H1 (cell line): ENCODE data around the gene KCNH4. TPM values are rescaled to one million over a fixed set of nuclear protein-coding genes. Genes with fewer than 3 reads are reported as not detected.

Experiments used
- CTCF ChIA-PET: fragments of 300-600 bp; sonication (Branson Sonifier 250); formaldehyde crosslinking; loops from one replicate; lab custom pipeline; 2021; ENCODE audit not compliant: partially characterized antibody; lab: Charles Lee
- POLR2A ChIA-PET: fragments of 300-600 bp; sonication (Branson Sonifier 250); formaldehyde crosslinking; loops from one replicate; lab custom pipeline; 2021; ENCODE audit warnings: inconsistent platforms; ENCODE audit not compliant: partially characterized antibody; lab: Charles Lee
- DNase-seq, 2 experiments: peaks; one replicate each; pipeline versions ENCODE4 v3.0.0 to v3.0.0-alpha.2; 2010 to 2022; ENCODE audit warnings: low spot score in 2 of 2, low read depth in 1 of 2, mixed read lengths in 1 of 2
- FAIRE-seq: peaks from 2 replicates; lab custom pipeline; 2011; peaks lifted over from hg19 to GRCh38; lab: Jason Lieb, UNC
- H2AFZ ChIP-seq: 2 replicates; pipeline ENCODE4 v1.8.1; 2012; ENCODE audit warnings: low read length, inconsistent platforms
- H2AK5ac ChIP-seq: 2 replicates; pipeline ENCODE4 v1.6.1; 2013; ENCODE audit warnings: low read depth, low read length
- H2BK120ac ChIP-seq: replicated peaks from 2 replicates; pipeline ENCODE3; 2013; ENCODE audit warnings: low read depth, low read length, inconsistent platforms
- H2BK12ac ChIP-seq: 2 replicates; pipeline ENCODE4 v1.6.1; 2013; ENCODE audit warnings: low read depth, low read length
- H2BK15ac ChIP-seq: 2 replicates; pipeline ENCODE4 v1.6.1; 2013; ENCODE audit warnings: low read length
- H2BK20ac ChIP-seq: 2 replicates; pipeline ENCODE4 v1.6.1; 2013; ENCODE audit warnings: low read length
- H2BK5ac ChIP-seq: 2 replicates; pipeline ENCODE4 v1.6.1; 2013; ENCODE audit warnings: low read depth, low read length
- H3K14ac ChIP-seq: 2 replicates; pipeline ENCODE4 v1.6.1; 2013; ENCODE audit warnings: inconsistent platforms; ENCODE audit not compliant: insufficient read length
- H3K18ac ChIP-seq: 2 replicates; pipeline ENCODE4 v1.6.1; 2013; ENCODE audit warnings: low read length; ENCODE audit errors: extremely low read depth
- H3K23ac ChIP-seq: 2 replicates; pipeline ENCODE4 v1.6.1; 2013; ENCODE audit warnings: inconsistent platforms; ENCODE audit not compliant: insufficient read length
- H3K23me2 ChIP-seq: 2 replicates; pipeline ENCODE4 v1.6.1; 2013; ENCODE audit warnings: low read depth, low read length
- H3K27ac ChIP-seq: 2 replicates; pipeline ENCODE4 v1.6.1; 2011; ENCODE audit warnings: low read depth, low read length, inconsistent platforms
- H3K27me3 ChIP-seq, 4 experiments: replicated peaks in 1 of 4; 1 replicate in 1 of 4; 2 replicates in 3 of 4; pipeline versions ENCODE4 v1.6.1 to v1.8.1; 2011 to 2013; ENCODE audit warnings: low read length in 3 of 4, mild to moderate bottlenecking in 3 of 4, inconsistent platforms in 2 of 4, mixed read lengths in 2 of 4, moderate library complexity in 1 of 4; ENCODE audit not compliant: control insufficient read depth in 3 of 4, insufficient read depth in 3 of 4; ENCODE audit errors: extremely low read depth in 1 of 4
- H3K36me3 ChIP-seq, 4 experiments: 2 replicates each; pipeline versions ENCODE4 v1.6.1 to v1.8.1; 2011 to 2013; ENCODE audit warnings: mild to moderate bottlenecking in 4 of 4, low read length in 3 of 4, moderate library complexity in 2 of 4, control low read depth in 1 of 4, inconsistent platforms in 1 of 4; ENCODE audit not compliant: insufficient read depth in 4 of 4, control insufficient read depth in 2 of 4
- H3K4ac ChIP-seq: replicated peaks from 2 replicates; pipeline ENCODE3; 2013; ENCODE audit warnings: low read length, low read depth, mixed read lengths, inconsistent platforms; ENCODE audit not compliant: insufficient read length
- H3K4me1 ChIP-seq, 4 experiments: replicated peaks in 1 of 4; 1 replicate in 1 of 4; 2 replicates in 3 of 4; pipeline versions ENCODE4 v1.6.1 to v1.8.1; 2011 to 2013; ENCODE audit warnings: low read length in 3 of 4, inconsistent platforms in 2 of 4, mixed read lengths in 1 of 4; ENCODE audit not compliant: insufficient read depth in 4 of 4, control insufficient read depth in 3 of 4
- H3K4me2 ChIP-seq, 2 experiments: 2 replicates each; pipeline versions ENCODE4 v1.6.1 to v1.8.1; 2011 to 2013; ENCODE audit warnings: low read depth in 2 of 2, low read length in 2 of 2, control low read depth in 1 of 2, inconsistent platforms in 1 of 2, mild to moderate bottlenecking in 1 of 2; ENCODE audit not compliant: insufficient read depth in 1 of 2
- H3K4me3 ChIP-seq, 4 experiments: fragments of 200-600, 300-600 bp in 1 of 4; sonication (generic), shearing (Covaris generic), sonication (Bioruptor Twin) in 1 of 4; 2 replicates each; pipeline versions ENCODE4 v1.5.1 to v1.8.1; 2011 to 2016; ENCODE audit warnings: low read length in 4 of 4, low read depth in 3 of 4, control low read depth in 2 of 4, inconsistent platforms in 2 of 4, mild to moderate bottlenecking in 2 of 4, mixed read lengths in 1 of 4, moderate library complexity in 1 of 4; ENCODE audit not compliant: insufficient read depth in 2 of 4; ENCODE audit errors: extremely low read depth in 1 of 4
- H3K56ac ChIP-seq: replicated peaks from 2 replicates; pipeline ENCODE3; 2013; ENCODE audit warnings: low read depth, mild to moderate bottlenecking, mixed read lengths, low read length, inconsistent platforms; ENCODE audit not compliant: insufficient read length
- H3K79me1 ChIP-seq: 2 replicates; pipeline ENCODE4 v1.6.1; 2013; ENCODE audit warnings: low read depth, low read length, control low read depth
- H3K79me2 ChIP-seq, 2 experiments: 2 replicates each; pipeline versions ENCODE4 v1.6.1 to v1.8.1; 2012 to 2013; ENCODE audit warnings: low read length in 2 of 2, mild to moderate bottlenecking in 2 of 2, inconsistent platforms in 1 of 2; ENCODE audit not compliant: insufficient read depth in 2 of 2, control insufficient read depth in 1 of 2
- H3K9ac ChIP-seq, 4 experiments: replicated peaks in 1 of 4; 1 replicate in 1 of 4; 2 replicates in 3 of 4; pipeline versions ENCODE4 v1.6.1 to v1.8.1; 2011 to 2013; ENCODE audit warnings: low read depth in 3 of 4, low read length in 3 of 4, control low read depth in 2 of 4, mild to moderate bottlenecking in 2 of 4, moderate library complexity in 2 of 4, inconsistent platforms in 1 of 4; ENCODE audit errors: extremely low read depth in 1 of 4
- H3K9me3 ChIP-seq, 2 experiments: 2 replicates each; pipeline versions ENCODE4 v1.6.1 to v1.8.1; 2012 to 2013; ENCODE audit warnings: mild to moderate bottlenecking in 2 of 2, moderate library complexity in 2 of 2, control low read depth in 1 of 2, inconsistent platforms in 1 of 2, low read depth in 1 of 2, low read length in 1 of 2, mixed read lengths in 1 of 2; ENCODE audit not compliant: insufficient read depth in 2 of 2
- H4K20me1 ChIP-seq, 2 experiments: replicated peaks in 1 of 2; 2 replicates each; pipeline versions ENCODE3 to v1.8.1; 2011 to 2013; ENCODE audit warnings: inconsistent platforms in 2 of 2, low read length in 2 of 2, mild to moderate bottlenecking in 1 of 2; ENCODE audit not compliant: insufficient read depth in 2 of 2, control insufficient read depth in 1 of 2
- H4K5ac ChIP-seq: 2 replicates; pipeline ENCODE4 v1.6.1; 2013; ENCODE audit warnings: low read length, low read depth, mixed read lengths, inconsistent platforms; ENCODE audit not compliant: insufficient read length
- H4K8ac ChIP-seq: 2 replicates; pipeline ENCODE4 v1.8.0; 2013; ENCODE audit warnings: mild to moderate bottlenecking, moderate library complexity, low read length, inconsistent platforms; ENCODE audit not compliant: insufficient read depth; ENCODE audit errors: extremely low read depth
- H4K91ac ChIP-seq: replicated peaks from 2 replicates; pipeline ENCODE3; 2013; ENCODE audit warnings: low read length, mixed read lengths, inconsistent platforms; ENCODE audit not compliant: insufficient read length
- BRCA1 ChIP-seq: IDR thresholded peaks from 2 replicates; pipeline ENCODE4 v1.6.1; 2012; ENCODE audit warnings: low read depth, low read length, improper control_type of control experiment
- CHD2 ChIP-seq: IDR thresholded peaks from 2 replicates; pipeline ENCODE4 v1.6.1; 2012; ENCODE audit warnings: low read length, improper control_type of control experiment
- CTBP2 ChIP-seq: IDR thresholded peaks from 2 replicates; pipeline ENCODE4 v1.7.0; 2011; ENCODE audit warnings: borderline replicate concordance, mild to moderate bottlenecking, moderate library complexity, mixed read lengths, low read length; ENCODE audit not compliant: insufficient read depth, insufficient read length
- JUND ChIP-seq: IDR thresholded peaks from 2 replicates; pipeline ENCODE4 v1.6.1; 2011; ENCODE audit warnings: mild to moderate bottlenecking, improper control_type of control experiment, low read length
- NANOG ChIP-seq: IDR thresholded peaks from 2 replicates; pipeline ENCODE4 v1.6.1; 2011; ENCODE audit warnings: low read length, low read depth, mild to moderate bottlenecking, inconsistent platforms; ENCODE audit not compliant: insufficient read depth, poor library complexity, severe bottlenecking
- PHF8 ChIP-seq: fragments of 200-600 bp; sonication (generic); conservative IDR thresholded peaks from 2 replicates; pipeline ENCODE4 v1.7.1; 2012; ENCODE audit warnings: low read depth, mild to moderate bottlenecking, inconsistent platforms, low read length, moderate library complexity
- RBBP5 ChIP-seq: IDR thresholded peaks from 2 replicates; pipeline ENCODE4 v1.7.1; 2012; ENCODE audit warnings: low read depth, mild to moderate bottlenecking, inconsistent platforms, low read length, moderate library complexity, borderline replicate concordance
- SIN3A ChIP-seq, 2 experiments: IDR thresholded peaks in 1 of 2; conservative IDR thresholded peaks in 1 of 2; 2 replicates each; pipeline ENCODE4 v1.6.1; 2011 to 2012; ENCODE audit warnings: low read length in 2 of 2, improper control_type of control experiment in 1 of 2, low read depth in 1 of 2, mild to moderate bottlenecking in 1 of 2
- SP1 ChIP-seq: IDR thresholded peaks from 2 replicates; pipeline ENCODE4 v1.6.1; 2011; ENCODE audit warnings: low read depth, low read length
- TBP ChIP-seq: IDR thresholded peaks from 2 replicates; pipeline ENCODE4 v1.6.1; 2011; ENCODE audit warnings: low read depth, low read length, improper control_type of control experiment
- TEAD4 ChIP-seq: IDR thresholded peaks from 2 replicates; pipeline ENCODE4 v1.6.1; 2012; ENCODE audit warnings: low read depth, low read length, inconsistent platforms, mixed read lengths
- WGBS, 2 experiments: shearing (Covaris generic) in 1 of 2; methylation state at CpG; one replicate each; pipeline versions ENCODE4 v1.1.6 to v1.1.7; 2013 to 2015; ENCODE audit warnings: low lambda C conversion rate in 2 of 2, mixed read lengths in 2 of 2, inconsistent platforms in 1 of 2, low coverage in 1 of 2, missing lambda C conversion rate in 1 of 2; ENCODE audit not compliant: insufficient replicate concordance in 2 of 2, insufficient coverage in 1 of 2, insufficient read length in 1 of 2; ENCODE audit errors: extremely low coverage in 1 of 2, missing lambda C conversion rate in 1 of 2; 5-methylcytosine and 5-hydroxymethylcytosine counted together
- polyA plus RNA-seq, 7 experiments: library from polyadenylated mRNA; depleted of rRNA in 3 of 7; stranded (reverse) in 5 of 7; unstranded in 2 of 7; fragments of >200 nt in 5 of 7; fragments of 200-250 nt in 2 of 7; gene quantifications; 1 replicate in 5 of 7; 2 replicates in 1 of 7; 4 replicates in 1 of 7; pipeline versions ENCODE4 v1.2.1 to v1.2.3, GENCODE V29; 2011 to 2013; ENCODE audit warnings: missing spikeins in 2 of 7, mixed read lengths in 2 of 7
- total RNA-seq: library from RNA; stranded (reverse); fragmentation: NEBNext Ultra II Directional; extraction: Animal tissue kit (Norgen Biotek cat#: 25700); gene quantifications from 2 replicates; pipeline ENCODE4 v1.2.1, GENCODE V29; 2021

Gene KCNH4
- total and polyA plus RNA-seq, 2 of the 8 experiments (the other 6 are each of a cell fraction or from before 2014, with no cell fraction given): 0.44 to 0.47 TPM

DNA sequence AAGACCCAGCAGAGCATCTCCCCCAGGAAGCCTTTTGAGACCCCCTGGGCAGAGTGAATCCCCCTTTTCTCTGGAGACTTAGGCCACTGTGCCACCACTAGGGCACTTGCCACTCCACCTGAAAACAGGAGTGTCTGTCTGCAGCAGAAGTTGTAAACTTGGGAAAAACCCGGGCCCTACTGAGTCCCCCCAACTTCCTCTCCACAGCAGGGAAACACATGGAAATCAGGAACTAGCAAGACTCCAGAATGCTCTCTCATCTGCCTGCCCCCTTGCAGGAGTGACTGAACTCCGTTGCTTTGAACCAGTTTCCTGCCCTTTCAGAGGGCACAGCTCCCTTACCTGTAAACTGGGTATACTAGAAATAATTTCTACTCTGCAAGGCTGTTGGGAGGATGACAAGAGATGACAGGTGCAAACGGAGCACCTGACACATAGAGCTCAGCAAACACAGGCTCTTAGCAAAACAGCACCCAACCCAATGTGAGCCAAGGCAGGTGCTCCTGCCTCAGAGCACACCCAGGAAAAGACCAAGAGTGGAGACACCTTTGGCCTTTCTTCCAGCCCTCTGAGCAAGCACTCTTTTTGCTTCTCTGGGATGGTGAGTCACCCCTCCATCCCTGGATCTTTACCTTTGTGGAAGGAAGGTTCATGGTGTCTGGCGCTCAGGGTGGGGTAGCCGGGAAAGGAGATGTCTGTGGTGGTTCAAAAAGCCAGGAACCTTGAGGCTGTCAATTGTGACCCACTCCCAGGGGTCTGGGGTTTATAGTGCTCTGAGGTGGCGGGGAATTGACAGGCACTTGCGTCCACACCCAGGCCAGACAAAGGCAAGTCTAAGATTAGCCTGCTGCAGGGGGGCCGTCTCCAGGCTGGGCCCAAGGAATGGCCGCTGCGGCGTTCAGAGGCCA, 4.0 kb upstream of the KCNH4 start, which contains the start of gene HCRT:
Gene HCRT, minus strand, starts transcription at position 740 of the 908 bp plus-strand sequence. Its CDS starts 87 bp downstream, at position 653.
- H2BK12ac ChIP-seq: peak within 1 kb of the TSS; percentile 52; the same call in 1 of the 2 replicates
- no peak within 1 kb of the TSS for H2BK120ac ChIP-seq
- H3K27me3 ChIP-seq: peaks cover 7 to 55% (median 41%) of the 10 kb centered on the region in 4 experiments
- H4K91ac ChIP-seq: peak within 1 kb of the TSS; percentile 75
- no peaks in the 10 kb centered on the region for H3K9me3 ChIP-seq
- CTCF ChIA-PET: interaction anchor here (0.7 to 1.9 kb wide), 12 partner anchors 9 to 339 kb away, joined by 3 to 9 read pairs (median 3); partner anchors contain the start of gene GHDC
- H4K20me1 ChIP-seq: no peaks in the 10 kb centered on the region
- H3K36me3 ChIP-seq: no peaks in the 10 kb centered on the region
- no peak within 1 kb of the TSS for H3K27ac ChIP-seq
- H3K79me1 ChIP-seq: no peaks in the 10 kb centered on the region
- H3K4me3 ChIP-seq: peak within 1 kb of the TSS in 2 of 4 experiments; percentile 5 to 71; a peak in 3 of 8 replicates
- no peak within 1 kb of the TSS for H3K23ac ChIP-seq
- H3K4ac ChIP-seq: no peak within 1 kb of the TSS
- H3K9ac ChIP-seq: no peak within 1 kb of the TSS
- 86% methylated on average over 11 of the region's 11 CpGs; no CpG with 5 or more reads in 1 of the 2 experiments for WGBS, 2 experiments
- no peak within 1 kb of the TSS; the same call in 1 of the 2 replicates for H4K8ac ChIP-seq
- H2AFZ ChIP-seq: no peak within 1 kb of the TSS
- H3K23me2 ChIP-seq: peaks cover 13% of the 10 kb centered on the region; the same call in 1 of the 2 replicates
- H2AK5ac ChIP-seq: no peak within 1 kb of the TSS
- no peak for FAIRE-seq
- H3K14ac ChIP-seq: no peak within 1 kb of the TSS
- H4K5ac ChIP-seq: no peak within 1 kb of the TSS
- H2BK20ac ChIP-seq: 0 out of 2 replicates have a peak within 1 kb of the TSS, but pooled peaks have one; percentile 37
- DNase-seq: no peak
- H3K56ac ChIP-seq: no peak within 1 kb of the TSS
- peak within 1 kb of the TSS; percentile 49 to 93 for H3K4me2 ChIP-seq
- H3K4me1 ChIP-seq: peaks cover 0 to 17% (median 13%) of the 10 kb centered on the region in 4 experiments; a peak in 5 of 7 replicates
- peak within 1 kb of the TSS; percentile 60 for H3K18ac ChIP-seq
- H2BK5ac ChIP-seq: no peak within 1 kb of the TSS
- POLR2A ChIA-PET: interaction anchor here (1.0 to 1.3 kb wide), 5 partner anchors 9 to 342 kb away, joined by 3 to 7 read pairs (median 3); partner anchors contain the start of gene GHDC
- H2BK15ac ChIP-seq: peak within 1 kb of the TSS; percentile 37; the same call in 1 of the 2 replicates
- H3K79me2 ChIP-seq: no peaks in the 10 kb centered on the region
- no peak for TF ChIP-seq NANOG
- TF ChIP-seq SIN3A (conservative IDR thresholded peaks at IDR 0.05 in 1 of 2, IDR thresholded peaks at IDR 0.05 in 1 of 2; ENCODE audit: low read depth in 1 of 2, low read length in 2 of 2): no peak
- TF ChIP-seq RBBP5: no peak
- TF ChIP-seq CTBP2: no peak
- TF ChIP-seq TEAD4: no peak
- TF ChIP-seq BRCA1: no peak
- TF ChIP-seq JUND: no peak
- TF ChIP-seq SP1: no peak
- no peak for TF ChIP-seq TBP
- no peak for TF ChIP-seq PHF8
- no peak for TF ChIP-seq CHD2
